Keratinocyte (primary cell): ENCODE data around the gene MYRIP. TPM values are rescaled to one million over a fixed set of nuclear protein-coding genes. Genes with fewer than 3 reads are reported as not detected.

ENCODE experiments used
- DNase-seq: peaks from one replicate; pipeline ENCODE4 v3.0.0-alpha.2; 2011; ENCODE audit warnings: low read depth, missing footprints, low spot score
- FAIRE-seq: peaks from 2 replicates; lab custom pipeline; 2011; peaks lifted over from hg19 to GRCh38; lab: Jason Lieb, UNC
- H2AFZ ChIP-seq: 2 replicates; pipeline ENCODE4 v1.6.0; 2012; ENCODE audit warnings: low read length, control low read depth, inconsistent platforms; ENCODE audit not compliant: control insufficient read depth
- H3K27ac ChIP-seq: 2 replicates; pipeline ENCODE4 v1.5.1; 2011; ENCODE audit warnings: low read length; ENCODE audit not compliant: control insufficient read depth, insufficient read depth
- H3K27me3 ChIP-seq: 3 replicates; pipeline ENCODE4 v1.6.0; 2011; ENCODE audit warnings: low read length; ENCODE audit not compliant: control insufficient read depth, insufficient read depth; ENCODE audit errors: extremely low read depth
- H3K36me3 ChIP-seq, 2 experiments: 2 replicates in 1 of 2; 3 replicates in 1 of 2; pipeline ENCODE4 v1.5.1; 2011; ENCODE audit warnings: low read length in 2 of 2, mild to moderate bottlenecking in 1 of 2; ENCODE audit not compliant: control insufficient read depth in 2 of 2, insufficient read depth in 2 of 2; ENCODE audit errors: extremely low read depth in 1 of 2
- H3K4me1 ChIP-seq: 3 replicates; pipeline ENCODE4 v1.5.1; 2011; ENCODE audit warnings: low read length; ENCODE audit not compliant: control insufficient read depth, insufficient read depth; ENCODE audit errors: extremely low read depth
- H3K4me2 ChIP-seq: 3 replicates; pipeline ENCODE4 v1.6.0; 2011; ENCODE audit warnings: low read depth, low read length; ENCODE audit not compliant: control insufficient read depth, insufficient read depth; ENCODE audit errors: extremely low read depth
- H3K4me3 ChIP-seq, 3 experiments: fragments of 200-600 bp in 1 of 3; sonication (generic) in 1 of 3; 2 replicates in 2 of 3; 3 replicates in 1 of 3; pipeline ENCODE4 v1.5.1; 2011 to 2016; ENCODE audit warnings: low read length in 3 of 3, mild to moderate bottlenecking in 3 of 3, control low read depth in 2 of 3, inconsistent platforms in 1 of 3, low read depth in 1 of 3, mixed read lengths in 1 of 3, mixed run types in 1 of 3, moderate library complexity in 1 of 3; ENCODE audit not compliant: control insufficient read depth in 2 of 3, insufficient read depth in 2 of 3; ENCODE audit errors: extremely low read depth in 1 of 3
- H3K79me2 ChIP-seq: 2 replicates; pipeline ENCODE4 v1.6.0; 2012; ENCODE audit warnings: low read length; ENCODE audit not compliant: control insufficient read depth, insufficient read depth
- H3K9ac ChIP-seq: 3 replicates; pipeline ENCODE4 v1.6.0; 2011; ENCODE audit warnings: low read length; ENCODE audit not compliant: control insufficient read depth, insufficient read depth; ENCODE audit errors: extremely low read depth
- H3K9me1 ChIP-seq: 3 replicates; pipeline ENCODE4 v1.6.0; 2011; ENCODE audit warnings: low read length; ENCODE audit not compliant: control insufficient read depth, insufficient read depth; ENCODE audit errors: extremely low read depth
- H3K9me3 ChIP-seq: 2 replicates; pipeline ENCODE4 v1.5.1; 2012; ENCODE audit warnings: low read depth, low read length; ENCODE audit not compliant: control insufficient read depth
- H4K20me1 ChIP-seq: 3 replicates; pipeline ENCODE4 v1.6.0; 2011; ENCODE audit warnings: low read length; ENCODE audit not compliant: control insufficient read depth, insufficient read depth; ENCODE audit errors: extremely low read depth
- EZH2 ChIP-seq: IDR thresholded peaks from one replicate; pipeline ENCODE4 v1.6.1; 2012; ENCODE audit warnings: inconsistent platforms, mild to moderate bottlenecking, low read length, moderate library complexity
- dilution Hi-C: fragments of 300-500 bp; cut with MboI; formaldehyde crosslinking; loops from one replicate; pipeline ENCODE4 v1.7.0; 2020; ENCODE audit warnings: low sequenced_read_pairs; ENCODE audit not compliant: extremely low pct_ligation_motif_present
- polyA plus RNA-seq, 5 experiments: library from polyadenylated mRNA; depleted of rRNA in 3 of 5; stranded (reverse) in 3 of 5; stranded (forward) in 1 of 5; unstranded in 1 of 5; fragments of >200 nt; gene quantifications; 1 replicate in 1 of 5; 2 replicates in 3 of 5; 3 replicates in 1 of 5; pipeline versions ENCODE4 v1.2.1 to v1.2.3, GENCODE V29; 2011 to 2012; ENCODE audit warnings: missing spikeins in 2 of 5, low read depth in 1 of 5, low replicate concordance in 1 of 5
- TF ChIP-seq, protein P1 (sequence below), 3 experiments: IDR thresholded peaks in 1 of 3; conservative IDR thresholded peaks in 1 of 3; optimal IDR thresholded peaks in 1 of 3; 2 replicates in 2 of 3; 3 replicates in 1 of 3; pipeline versions ENCODE3 to v1.5.1; 2011; ENCODE audit warnings: low read length in 3 of 3, mild to moderate bottlenecking in 3 of 3, moderate library complexity in 2 of 3, control low read depth in 1 of 3, inconsistent platforms in 1 of 3; ENCODE audit not compliant: insufficient read depth in 2 of 3; ENCODE audit errors: extremely low read depth in 1 of 3

Gene MYRIP
- polyA plus RNA-seq, 1 donor (not counting 4 experiments of a cell fraction or from before 2014, with no cell fraction given): 0.01 TPM

DNA sequence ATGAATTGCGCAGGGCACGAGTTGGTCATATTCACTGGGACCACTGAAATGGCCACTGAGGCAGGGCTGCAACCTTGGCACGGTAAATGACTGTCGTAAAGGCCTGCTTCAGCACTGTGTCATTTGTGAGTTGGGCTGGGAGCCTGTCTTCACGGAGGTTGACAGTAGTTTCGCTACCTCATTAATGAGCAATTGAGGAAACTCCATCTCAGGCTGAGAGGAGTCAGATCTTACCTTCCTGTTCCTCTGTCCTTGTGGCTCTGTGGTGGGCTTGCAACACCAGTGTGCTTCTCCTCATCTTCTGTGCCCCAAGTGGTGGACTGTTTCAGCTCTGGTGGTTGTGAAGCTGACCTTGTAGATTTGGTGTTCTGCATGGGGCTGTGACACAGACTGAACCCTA lies 420.0 kb downstream of the MYRIP start:
- dilution Hi-C loops: no loop called here
- H3K27me3 ChIP-seq: peaks cover 3% of the 10 kb centered on the region

DNA sequence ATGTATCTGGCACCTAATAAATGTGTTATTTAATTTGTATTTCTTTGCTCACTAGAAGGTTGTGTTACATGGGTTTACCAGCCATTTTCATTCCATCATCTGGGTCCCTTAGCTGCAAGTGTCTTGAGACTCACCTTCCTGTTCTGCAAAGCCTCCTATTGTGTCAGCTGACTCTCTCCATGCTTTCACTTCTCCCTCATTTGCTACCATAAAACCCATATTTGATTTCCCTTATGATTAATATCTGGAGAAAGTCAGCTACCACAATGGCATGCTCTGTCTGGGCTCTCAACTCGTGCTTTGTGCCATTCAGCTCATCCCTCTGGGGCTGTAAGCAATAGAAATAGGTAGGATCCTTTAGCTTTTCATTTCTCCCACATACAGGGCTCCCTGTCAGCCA lies 420.6 kb downstream of the MYRIP start:
- dilution Hi-C loops: no loop called here
- peaks cover 3% of the 10 kb centered on the region for H3K27me3 ChIP-seq
- no peaks in the 10 kb centered on the region for H3K9me3 ChIP-seq
- H3K4me1 ChIP-seq: no peaks in the 10 kb centered on the region
- no peak overlapping the region for H2AFZ ChIP-seq
- TF ChIP-seq, protein P1, sequence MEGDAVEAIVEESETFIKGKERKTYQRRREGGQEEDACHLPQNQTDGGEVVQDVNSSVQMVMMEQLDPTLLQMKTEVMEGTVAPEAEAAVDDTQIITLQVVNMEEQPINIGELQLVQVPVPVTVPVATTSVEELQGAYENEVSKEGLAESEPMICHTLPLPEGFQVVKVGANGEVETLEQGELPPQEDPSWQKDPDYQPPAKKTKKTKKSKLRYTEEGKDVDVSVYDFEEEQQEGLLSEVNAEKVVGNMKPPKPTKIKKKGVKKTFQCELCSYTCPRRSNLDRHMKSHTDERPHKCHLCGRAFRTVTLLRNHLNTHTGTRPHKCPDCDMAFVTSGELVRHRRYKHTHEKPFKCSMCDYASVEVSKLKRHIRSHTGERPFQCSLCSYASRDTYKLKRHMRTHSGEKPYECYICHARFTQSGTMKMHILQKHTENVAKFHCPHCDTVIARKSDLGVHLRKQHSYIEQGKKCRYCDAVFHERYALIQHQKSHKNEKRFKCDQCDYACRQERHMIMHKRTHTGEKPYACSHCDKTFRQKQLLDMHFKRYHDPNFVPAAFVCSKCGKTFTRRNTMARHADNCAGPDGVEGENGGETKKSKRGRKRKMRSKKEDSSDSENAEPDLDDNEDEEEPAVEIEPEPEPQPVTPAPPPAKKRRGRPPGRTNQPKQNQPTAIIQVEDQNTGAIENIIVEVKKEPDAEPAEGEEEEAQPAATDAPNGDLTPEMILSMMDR (optimal IDR thresholded peaks at IDR 0.05 in 1 of 3, IDR thresholded peaks at IDR 0.05 in 1 of 3, conservative IDR thresholded peaks at IDR 0.05 in 1 of 3; ENCODE audit: extremely low read depth in 1 of 3, insufficient read depth in 2 of 3, low read length in 3 of 3): no peak
- no peak for TF ChIP-seq EZH2
- no peaks in the 10 kb centered on the region for H4K20me1 ChIP-seq
- no peak for DNase-seq
- no peaks in the 10 kb centered on the region for H3K79me2 ChIP-seq
- H3K36me3 ChIP-seq: no peaks in the 10 kb centered on the region
- no peak overlapping the region for H3K4me2 ChIP-seq
- no peak overlapping the region for H3K4me3 ChIP-seq
- no peak overlapping the region for H3K9ac ChIP-seq
- H3K27ac ChIP-seq: no peak overlapping the region
- H3K9me1 ChIP-seq: no peaks in the 10 kb centered on the region
- FAIRE-seq: no peak

More for the DNA sequence above, 420.0 kb downstream of the MYRIP start:
- H3K9me3 ChIP-seq: no peaks in the 10 kb centered on the region
- FAIRE-seq (no peak), DNase-seq (no peak)
- H3K36me3 ChIP-seq: no peaks in the 10 kb centered on the region
- no peak overlapping the region for H3K27ac ChIP-seq
- no peaks in the 10 kb centered on the region for H4K20me1 ChIP-seq
- H3K4me2 ChIP-seq: no peak overlapping the region
- H3K9ac ChIP-seq: no peak overlapping the region
- no peaks in the 10 kb centered on the region for H3K79me2 ChIP-seq
- H3K4me1 ChIP-seq: no peaks in the 10 kb centered on the region
- no peaks in the 10 kb centered on the region for H3K9me1 ChIP-seq
- no peak overlapping the region for H2AFZ ChIP-seq
- H3K4me3 ChIP-seq: no peak overlapping the region
- no peak for TF ChIP-seq EZH2
- TF ChIP-seq, protein P1 (optimal IDR thresholded peaks at IDR 0.05 in 1 of 3, IDR thresholded peaks at IDR 0.05 in 1 of 3, conservative IDR thresholded peaks at IDR 0.05 in 1 of 3; ENCODE audit: extremely low read depth in 1 of 3, insufficient read depth in 2 of 3, low read length in 3 of 3): no peak
